GM21447 (cell line): Measurements from ENCODE around the gene CEP55.

Source experiments
- ATAC-seq: cut with Tn5 transposase; IDR thresholded peaks from one replicate; pipeline ENCODE4 v1.9.1; 2021; ENCODE audit not compliant: unreplicated experiment

Gene CEP55

DNA sequence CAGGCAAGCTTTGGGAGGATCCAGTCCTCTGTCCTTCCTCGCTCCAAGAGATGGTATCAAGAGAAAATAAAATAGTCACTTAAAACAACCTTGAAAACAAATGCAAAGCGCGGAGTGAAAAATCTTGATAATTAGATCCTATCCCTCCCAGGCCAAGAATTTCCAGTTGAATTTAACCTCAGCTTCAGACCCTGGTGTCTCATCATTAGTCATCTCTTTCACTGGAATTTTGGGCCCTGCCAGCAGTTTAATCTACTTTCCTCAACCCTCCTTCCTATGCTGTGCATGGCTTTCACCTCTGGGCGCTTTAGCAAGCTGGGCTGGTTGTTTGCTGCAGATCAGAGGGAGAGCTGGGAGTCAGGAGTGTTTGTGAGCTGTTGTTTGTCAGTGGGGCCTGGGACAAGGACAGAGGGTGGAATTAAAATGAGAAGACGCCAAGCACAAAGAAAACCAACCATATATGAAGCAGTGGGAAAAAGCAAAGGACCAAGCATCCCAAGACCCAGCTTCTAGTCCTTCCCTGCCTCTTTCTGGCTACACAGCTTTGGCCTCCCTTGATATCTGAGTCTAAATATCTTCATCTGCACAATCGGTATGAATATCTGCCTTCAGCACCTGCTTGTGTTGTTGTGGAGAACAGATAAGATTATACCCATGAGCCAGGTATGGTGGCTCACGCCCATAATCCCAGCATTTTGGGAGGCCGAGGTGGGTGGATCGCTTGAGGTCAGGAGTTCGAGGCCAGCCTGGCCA is 27.8 kb upstream of the CEP55 start:
- ATAC-seq: no peak

DNA sequence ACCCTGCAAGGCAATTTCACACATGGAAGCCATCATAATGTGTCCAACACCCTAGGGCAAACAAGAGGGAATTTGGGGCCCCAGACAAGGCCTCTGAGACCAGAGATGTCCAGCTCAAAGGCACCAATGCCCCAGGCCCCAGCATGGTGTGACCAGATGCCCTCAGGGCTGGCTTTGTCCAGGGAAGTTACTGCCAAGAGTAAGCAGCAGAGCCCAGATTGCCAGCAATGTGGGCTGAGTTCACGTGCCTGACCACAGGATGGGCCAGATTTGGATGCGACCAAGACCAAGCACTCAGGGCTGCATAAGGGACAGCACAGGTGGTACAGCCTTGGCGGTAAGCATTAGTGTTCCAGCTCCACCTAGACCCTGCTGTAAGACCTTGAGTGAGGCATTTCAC is 27.0 kb upstream of the CEP55 start:
- no peak for ATAC-seq

DNA sequence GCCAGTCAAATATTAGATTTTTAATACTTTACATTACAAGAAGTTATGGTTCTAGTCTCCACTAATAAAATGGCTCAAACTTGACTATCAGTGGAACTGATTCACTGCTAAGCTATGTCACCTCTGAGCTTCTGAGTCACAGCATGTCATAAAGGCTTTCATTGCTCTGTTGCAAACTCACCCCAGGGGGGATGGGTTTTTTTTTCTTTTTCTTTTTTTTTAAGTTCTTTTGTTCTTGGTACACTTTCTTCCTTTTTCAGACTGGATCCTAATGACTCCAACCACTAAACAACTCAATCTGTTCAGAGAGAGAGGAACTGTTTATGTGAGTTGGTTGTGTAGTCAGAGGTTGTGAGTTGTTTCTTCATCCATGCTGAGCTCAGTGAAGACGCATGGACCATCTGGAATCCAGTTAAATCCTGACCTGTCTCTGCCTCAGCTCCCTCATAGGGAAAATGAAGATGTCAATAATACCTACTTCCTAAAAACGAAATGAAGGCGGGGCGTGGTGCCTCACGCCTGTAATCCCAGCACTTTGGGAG is 25.2 kb upstream of the CEP55 start:
- no peak for ATAC-seq

DNA sequence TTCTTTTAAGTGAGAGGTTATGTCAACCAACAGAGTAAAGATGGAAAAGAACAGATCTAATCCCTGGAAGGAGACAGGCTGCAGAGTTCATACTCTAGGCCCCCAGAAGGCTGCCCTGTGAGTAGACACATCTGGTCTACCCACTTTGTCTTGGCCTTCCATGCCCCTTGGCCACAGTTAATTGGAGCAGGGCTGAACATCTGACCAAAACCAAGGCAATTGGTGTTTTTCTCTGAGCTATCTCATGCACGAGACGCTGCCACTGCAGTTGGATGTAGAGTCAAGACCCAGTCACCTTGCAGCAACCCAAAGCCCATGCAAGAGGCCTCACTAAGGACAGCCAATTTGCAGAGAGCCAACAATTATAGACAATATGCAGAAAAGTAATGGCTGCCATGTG is 23.3 kb upstream of the CEP55 start:
- no peak for ATAC-seq

DNA sequence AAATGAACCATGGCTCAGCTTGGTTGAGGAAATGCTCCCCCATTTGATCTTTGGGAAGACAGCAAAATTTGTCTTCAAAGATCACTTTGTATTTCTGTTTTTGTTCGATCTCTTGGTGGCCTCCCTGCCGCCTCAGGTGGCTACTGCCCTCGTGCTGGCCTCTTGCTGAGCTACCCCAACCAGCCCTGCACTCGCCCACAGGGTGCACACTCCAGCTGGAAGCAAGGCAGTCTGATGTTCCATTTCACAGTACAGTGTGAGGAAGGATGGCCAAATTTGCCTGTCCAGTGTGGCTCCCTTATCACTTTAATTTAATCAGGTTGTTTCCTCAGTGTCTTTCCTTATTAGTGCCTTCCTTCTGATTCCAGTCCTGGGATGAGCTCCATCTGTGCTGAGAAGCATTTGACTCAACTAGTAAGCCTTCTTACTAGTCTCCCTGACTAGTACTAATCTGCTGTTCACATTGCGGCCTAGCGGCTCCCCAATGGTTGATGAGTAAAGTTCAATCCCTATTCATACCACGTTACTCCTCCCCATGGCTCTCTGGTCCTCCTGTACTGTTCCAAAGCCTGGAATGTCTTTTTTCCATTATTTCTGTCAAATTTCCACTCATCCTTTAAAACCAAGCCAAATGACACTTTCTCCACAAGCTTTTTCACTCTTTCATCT is 22.5 kb upstream of the CEP55 start:
- no peak for ATAC-seq

DNA sequence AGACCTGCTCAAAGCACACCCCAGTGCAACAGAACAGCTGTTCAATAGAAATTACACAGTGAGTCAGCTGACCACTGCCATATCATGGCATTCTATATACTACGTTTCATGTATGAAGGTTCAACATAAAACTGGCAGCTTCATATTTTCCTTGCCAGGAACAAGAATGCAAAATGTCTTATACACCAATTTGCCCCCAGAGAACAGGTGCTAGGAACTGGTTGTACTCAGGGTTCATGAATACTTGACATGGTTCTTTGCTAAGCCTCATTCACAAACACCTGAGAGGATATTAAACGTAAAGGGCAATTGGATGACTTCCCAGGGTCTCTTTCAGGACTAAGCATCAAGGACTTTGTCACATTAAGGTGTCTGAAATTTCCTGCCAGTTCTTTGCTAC is 21.2 kb upstream of the CEP55 start:
- ATAC-seq: no peak

DNA sequence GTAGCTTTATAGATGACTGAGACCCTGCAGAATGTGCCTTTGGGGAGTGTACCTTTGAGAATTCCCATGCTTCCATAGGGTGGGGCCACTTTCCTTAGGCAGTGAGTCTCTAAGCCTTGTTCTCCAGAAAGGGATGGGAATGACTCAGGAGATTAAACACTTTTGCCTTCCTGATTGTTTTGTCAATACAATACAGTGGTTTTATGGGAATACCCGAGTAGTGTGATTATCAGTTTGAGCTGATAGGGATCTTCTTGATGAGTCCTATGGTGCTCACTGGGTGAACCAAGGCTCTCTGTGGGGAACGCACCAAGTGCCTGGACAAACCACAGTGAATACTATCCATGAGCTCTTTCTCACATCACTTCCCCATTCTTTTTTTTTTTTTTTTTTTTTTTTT is 20.5 kb upstream of the CEP55 start:
- no peak for ATAC-seq

DNA sequence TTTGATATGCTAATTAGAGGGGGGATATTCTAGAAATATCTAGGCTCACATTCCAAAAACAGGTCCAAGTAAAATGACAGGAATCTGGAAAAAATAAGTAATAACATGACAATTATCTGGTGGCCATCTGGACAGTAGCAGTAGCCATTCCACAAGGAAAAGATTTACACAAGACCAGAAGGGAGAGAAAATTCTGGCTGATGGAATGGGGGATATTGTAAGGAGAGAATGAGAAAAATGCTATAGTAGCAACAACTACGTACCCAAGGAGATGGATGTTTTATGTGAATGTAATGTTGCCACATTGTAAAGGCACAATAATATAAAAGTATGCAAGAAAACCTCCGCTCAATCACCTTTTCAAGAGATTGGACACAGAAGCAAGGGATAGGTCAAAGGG is 19.7 kb upstream of the CEP55 start:
- ATAC-seq: no peak

DNA sequence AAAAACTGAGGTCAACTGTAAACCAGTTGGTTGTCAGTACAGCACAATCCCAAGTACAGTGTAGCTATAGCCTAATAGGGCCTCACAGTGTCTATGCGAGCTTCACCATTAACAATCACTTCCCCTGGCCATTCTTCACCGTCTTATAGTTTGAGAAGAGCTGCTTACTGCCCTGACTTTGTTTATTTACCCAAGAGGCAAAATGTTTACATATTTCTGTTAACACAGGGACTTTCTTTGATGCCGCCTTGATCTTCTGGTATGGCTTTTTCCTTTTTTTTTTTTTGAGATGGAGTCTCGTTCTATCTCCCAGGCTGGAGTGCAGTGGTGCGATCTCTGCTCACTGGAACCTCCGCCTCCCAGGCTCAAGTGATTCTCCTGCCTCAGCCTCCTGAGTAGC is 17.5 kb upstream of the CEP55 start:
- no peak for ATAC-seq

DNA sequence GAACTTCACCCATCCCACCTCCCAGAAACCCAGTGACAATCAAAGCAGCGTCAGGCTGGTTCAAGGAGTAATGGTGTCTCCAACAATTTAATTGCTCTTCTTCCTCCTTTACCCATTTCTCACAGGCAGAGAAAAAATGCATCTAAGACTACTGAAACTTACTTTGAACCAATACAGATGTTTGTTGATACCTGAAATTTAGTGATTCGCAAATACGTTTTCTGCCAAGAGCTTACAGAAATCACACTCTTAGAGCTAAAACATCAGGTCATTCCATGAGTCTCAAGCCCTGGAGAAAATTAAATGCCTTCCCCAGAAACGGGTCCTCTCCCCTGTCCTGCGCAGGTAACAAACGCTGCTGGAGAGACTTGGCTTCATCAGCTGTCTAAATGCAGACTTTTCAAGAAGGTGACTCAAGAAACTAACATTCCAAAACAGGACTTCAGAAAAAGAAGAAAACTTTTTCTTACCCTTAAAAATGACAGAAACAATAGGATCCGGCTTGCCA is 14.7 kb upstream of the CEP55 start:
- no peak for ATAC-seq

DNA sequence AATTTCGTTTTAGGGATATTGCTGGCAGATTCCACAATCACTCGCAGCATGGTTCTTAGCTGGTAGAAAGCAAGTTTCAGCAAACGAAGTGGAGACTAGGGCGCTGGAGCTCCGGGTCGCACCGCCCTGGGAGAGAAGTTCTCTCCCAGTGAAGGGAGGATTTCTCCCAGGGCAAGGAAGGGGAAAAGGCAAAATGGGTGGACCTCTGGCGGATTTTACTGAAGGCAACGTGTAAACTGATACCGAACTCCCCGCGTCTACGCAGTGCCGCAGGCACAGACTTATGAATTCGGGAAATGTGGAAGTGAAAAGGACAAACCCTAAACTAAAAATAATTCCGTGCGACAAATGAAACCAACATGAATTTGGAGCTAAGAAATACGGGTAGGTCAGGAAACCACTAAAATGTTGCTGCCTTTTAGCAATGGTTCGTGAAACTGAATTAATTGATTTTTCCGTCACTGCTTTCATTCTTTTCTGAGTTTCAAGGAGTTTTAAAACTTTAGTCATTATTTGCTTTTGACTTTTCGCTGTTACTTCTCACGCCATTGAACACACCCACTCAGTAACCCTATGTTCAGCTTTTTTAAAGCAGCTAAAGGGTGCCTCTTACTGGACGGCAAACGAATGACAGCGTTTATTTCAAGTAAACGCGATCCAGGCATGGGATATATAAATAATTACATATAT is 14.1 kb upstream of the CEP55 start, which contains the start of gene MYOF:
MYOF (minus strand) TSS at position 190 of the 690 bp plus-strand sequence; CDS start at position 50, 140 bp downstream.
- peak; percentile 79 for ATAC-seq

DNA sequence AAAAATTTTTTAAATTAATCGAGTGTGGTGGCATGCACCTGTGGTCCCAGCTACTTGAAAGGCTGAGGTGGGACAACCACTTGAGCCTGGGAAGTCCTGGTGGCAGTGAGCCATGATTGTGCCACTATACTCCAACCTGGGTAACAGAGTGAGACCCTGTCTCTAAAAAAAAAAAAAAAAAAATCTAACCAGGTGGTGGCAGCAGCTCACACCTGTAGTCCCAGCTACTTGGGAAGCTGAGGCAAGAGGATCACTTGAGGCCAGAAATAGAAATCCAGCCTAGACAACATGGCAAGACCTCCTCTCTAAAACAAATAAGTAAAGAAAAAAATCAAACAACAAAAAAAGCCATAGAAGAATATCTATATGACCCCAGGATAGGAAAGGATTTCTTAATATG is 10.7 kb upstream of the CEP55 start:
- ATAC-seq: no peak

DNA sequence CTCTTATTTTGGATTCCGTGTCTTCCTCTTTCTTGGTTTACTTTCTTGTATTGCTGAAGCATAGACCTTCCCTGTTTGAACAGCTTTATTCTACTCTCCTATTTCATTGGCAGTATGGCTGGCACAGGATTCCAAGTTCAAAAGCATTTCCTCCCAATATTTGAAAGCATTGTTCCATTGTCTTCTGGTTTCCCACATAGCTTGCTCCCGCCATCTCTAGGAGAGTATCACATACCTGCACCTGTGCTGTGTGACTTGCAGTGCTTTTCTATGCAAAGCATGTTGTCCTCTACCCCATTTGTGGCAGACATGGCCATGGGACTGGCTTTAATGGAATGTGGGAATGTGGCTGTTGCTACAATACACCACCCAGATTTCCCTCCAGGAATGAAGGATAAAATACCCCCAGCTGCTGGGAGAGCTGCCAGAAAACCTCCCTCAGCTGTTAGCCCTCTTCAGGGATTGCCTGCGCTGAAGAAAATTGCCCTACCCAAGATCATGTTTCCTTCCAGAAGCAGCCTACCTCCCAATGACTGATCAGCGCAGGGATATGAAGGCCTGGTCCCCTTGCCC is 7.4 kb upstream of the CEP55 start:
- no peak for ATAC-seq

DNA sequence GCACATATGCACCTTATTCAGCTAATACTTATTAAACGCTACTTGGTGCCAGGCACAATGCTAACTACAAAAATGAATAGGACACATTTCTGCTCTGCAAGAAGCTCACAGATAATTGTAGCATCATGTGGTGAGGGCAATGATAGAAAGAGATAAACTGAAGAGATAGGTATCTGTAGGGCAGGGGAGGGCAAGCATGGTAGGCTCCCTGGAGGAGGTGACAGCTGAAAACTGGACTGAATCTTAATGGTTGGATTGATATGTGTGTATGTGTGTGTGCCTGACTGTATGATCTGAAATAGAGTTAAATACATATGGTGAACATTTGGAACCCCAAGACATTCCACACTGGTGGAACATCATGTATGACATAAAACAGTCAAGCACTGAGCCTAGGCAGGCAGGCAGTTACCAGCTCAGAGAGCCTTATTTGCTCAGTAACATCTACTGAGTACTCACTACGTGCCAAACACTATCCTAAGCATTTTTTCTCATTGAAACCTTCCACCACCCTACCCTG is 4.8 kb upstream of the CEP55 start:
- no peak for ATAC-seq

DNA sequence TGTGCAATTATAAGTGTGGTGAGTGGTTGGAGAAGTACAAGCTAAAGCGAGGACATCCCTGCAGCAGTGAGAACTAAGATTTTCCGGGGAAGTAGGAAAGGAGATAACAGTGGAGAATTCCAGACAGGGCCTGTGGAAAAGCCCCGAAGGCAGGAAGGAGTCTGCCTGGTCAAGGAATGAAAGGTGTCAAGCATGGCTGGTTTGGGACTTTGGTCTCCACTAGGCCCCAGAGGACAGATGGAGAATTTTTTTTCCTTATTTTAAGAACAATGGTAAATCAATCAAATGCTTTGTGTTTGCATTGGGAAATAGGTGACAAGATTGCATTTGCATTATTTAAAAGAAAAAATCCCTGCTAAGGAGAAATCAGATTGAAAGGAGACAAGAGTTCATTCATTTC is 3.2 kb upstream of the CEP55 start:
- ATAC-seq: no peak

DNA sequence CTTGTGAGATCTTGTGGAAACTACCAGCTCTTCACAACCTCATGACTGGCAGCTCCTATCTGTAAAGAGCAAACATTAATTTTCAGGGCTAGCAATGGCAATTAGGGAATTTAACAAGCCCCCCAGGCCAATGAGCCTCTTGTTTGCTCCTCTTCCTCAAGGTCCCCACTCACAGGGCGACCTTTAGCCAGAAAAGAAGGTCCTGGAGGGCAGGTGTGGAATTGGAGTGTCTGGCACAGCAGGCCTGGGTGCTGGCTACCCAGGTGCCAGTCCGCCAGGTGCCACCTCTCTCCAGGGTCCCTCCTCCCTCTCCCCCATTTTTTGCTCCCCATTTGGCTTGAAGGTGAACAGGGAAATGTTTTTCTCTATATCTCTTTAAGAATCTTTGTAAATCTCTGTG is 1.9 kb upstream of the CEP55 start:
- ATAC-seq: no peak

DNA sequence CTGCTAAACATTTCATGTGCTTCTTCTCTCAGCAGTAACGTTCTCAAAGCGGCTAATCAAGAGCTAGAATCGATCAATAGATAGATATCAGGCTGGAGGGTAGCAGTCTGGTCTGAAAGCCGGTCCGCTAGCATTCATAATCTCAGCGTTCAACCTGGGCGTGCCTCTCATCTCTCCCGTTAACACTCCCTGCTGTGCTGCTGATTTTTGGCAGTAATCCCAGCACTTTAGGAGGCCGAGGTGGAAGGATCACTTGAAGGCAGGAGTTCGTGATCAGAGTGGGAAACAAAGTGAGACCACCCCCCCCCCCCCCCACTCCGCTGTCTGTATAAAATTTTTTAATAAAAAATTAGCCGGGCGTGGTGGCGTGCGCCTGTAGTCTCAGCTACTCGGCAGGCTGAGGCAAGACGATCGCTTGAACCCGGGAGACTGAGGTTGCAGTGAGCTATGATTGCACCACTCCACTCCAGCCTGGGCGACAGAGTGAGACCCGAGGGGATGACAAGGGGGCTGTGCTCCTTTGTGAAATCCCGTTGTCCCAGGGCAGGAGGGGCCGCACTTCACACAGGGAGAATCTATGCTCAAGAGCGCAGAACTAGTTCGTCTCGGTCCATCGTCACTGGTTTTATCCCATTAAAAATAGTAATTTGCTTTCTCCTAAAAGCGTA is 624 bp upstream of the CEP55 start:
- ATAC-seq: peak; percentile 19

DNA sequence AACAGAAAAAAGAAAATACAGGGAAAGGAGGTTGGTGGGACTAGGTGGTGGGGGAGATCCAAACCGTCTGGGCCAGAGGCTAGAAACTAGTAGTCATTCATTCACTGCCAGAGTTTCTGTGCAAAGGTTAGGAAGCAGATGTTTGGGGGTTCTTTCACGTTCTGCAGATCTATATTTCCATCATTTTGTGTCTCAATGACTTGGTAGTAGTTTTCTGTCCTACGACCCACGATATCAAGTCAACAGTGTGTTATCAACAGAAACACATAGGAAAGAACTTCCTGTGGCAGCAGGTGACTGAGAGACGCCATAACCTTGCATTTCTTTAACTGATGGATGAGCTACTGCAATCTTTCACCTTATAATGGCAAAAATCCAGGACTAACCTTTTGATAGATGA is 1.8 kb downstream of the CEP55 start:
- no peak for ATAC-seq

DNA sequence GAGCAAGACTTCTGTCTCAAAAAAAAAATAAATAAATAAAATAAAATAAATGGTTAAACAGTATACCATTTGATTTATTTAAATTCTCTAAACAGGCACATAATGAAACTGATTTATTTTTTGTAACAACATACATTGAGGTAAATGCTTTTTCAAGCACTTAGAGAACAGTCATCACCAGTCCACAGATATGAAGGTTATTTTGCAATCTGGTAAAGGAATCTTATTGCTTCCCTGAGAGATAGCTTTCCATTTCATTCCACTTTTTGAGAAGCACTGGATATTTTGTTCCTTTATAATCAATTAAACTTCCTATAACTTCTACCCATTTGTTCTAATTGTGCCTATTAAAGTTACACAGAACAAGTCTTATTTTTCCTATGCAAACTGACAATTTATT is 5.2 kb downstream of the CEP55 start:
- ATAC-seq: no peak

DNA sequence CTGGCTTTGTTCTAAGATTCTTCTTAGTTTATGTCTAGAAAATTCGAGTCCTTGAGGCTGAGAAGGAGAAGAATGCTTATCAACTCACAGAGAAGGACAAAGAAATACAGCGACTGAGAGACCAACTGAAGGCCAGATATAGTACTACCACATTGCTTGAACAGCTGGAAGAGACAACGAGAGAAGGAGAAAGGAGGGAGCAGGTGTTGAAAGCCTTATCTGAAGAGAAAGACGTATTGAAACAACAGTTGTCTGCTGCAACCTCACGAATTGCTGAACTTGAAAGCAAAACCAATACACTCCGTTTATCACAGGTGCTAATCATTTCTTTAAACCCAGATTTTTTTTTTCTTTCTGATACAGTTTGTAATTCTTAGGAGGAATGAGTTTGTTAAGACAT is 6.7 kb downstream of the CEP55 start:
- peak; percentile 90 for ATAC-seq

DNA sequence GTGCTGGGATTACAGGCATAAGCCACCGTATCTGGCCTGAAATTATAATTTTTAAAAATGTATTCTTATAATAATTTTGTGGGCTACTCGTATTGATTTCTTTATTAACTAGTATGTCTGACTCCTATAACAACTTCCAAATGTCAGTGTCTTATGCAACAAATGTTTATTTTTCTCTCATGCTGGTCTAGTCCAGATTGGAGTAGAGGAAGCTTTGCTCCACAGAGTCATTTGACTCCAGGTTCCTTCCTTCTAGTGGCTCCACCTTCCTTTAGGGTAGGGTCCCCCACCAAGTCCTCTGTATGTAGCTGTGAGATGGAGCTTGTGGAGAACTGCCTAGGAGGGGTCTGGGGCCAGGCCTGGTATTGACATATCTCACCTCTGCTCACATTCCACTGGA is 8.7 kb downstream of the CEP55 start:
- no peak for ATAC-seq
